Coronary artery (tissue), 2 donors: ENCODE data around the gene NSD1.

Source experiments
- DNase-seq: peaks from one replicate; pipeline ENCODE4 v3.0.0-alpha.2; 2017; ENCODE audit warnings: low spot score
- H3K27ac ChIP-seq, 2 donors: fragments of 200-600 bp; sonication (generic); one replicate each; pipeline ENCODE4 v1.5.1; 2016 to 2019
- H3K4me3 ChIP-seq: fragments of 200-600 bp; sonication (generic); 2 replicates; pipeline ENCODE4 v1.5.1; 2016; ENCODE audit warnings: mild to moderate bottlenecking, moderate library complexity
- CTCF ChIP-seq: fragments of 200-600 bp; sonication (generic); IDR thresholded peaks from one replicate; pipeline ENCODE4 v1.5.1; 2019; ENCODE audit warnings: antibody characterized with exemption

The NSD1 gene

GRCh38 chr5:177220576-177220975, 87.0 kb downstream of the NSD1 start:
- DNase-seq = no peak
- Histone ChIP-seq H3K27ac (no peak overlapping the region), H3K4me3 (no peak overlapping the region)
- no peak for TF ChIP-seq CTCF

GRCh38 chr5:177222269-177222668, 88.7 kb downstream of the NSD1 start:
- DNase-seq = no peak
- TF ChIP-seq CTCF = no peak
- H3K4me3 ChIP-seq = no peak overlapping the region
- H3K27ac ChIP-seq = no peak overlapping the region

DNA sequence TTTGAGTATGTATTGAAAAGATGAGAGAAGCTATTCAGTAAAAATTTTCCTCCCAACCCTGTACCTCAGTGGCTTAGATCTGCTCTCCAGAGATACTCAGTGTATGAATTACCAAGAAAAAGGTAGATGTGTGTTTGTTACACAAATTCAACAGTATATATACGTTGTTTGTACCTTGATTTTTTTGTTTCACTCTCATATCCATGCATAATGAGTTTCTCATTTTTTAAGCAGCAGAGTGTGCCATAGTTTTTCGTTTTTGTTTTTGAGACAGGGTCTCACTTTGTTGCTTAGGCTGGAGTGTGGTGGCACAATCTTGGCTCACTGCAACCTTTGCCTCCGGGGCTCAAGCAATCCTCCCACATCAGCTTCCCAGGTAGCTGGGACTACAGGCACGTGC, 92.2 kb downstream of the NSD1 start:
- Histone ChIP-seq H3K4me3 (no peak overlapping the region), H3K27ac (no peak overlapping the region)
- TF ChIP-seq CTCF = no peak
- DNase-seq = no peak

GRCh38 chr5:177226860-177227259, 93.3 kb downstream of the NSD1 start:
- DNase-seq = no peak
- no peak overlapping the region for H3K27ac ChIP-seq
- TF ChIP-seq CTCF = no peak
- no peak overlapping the region for H3K4me3 ChIP-seq

DNA sequence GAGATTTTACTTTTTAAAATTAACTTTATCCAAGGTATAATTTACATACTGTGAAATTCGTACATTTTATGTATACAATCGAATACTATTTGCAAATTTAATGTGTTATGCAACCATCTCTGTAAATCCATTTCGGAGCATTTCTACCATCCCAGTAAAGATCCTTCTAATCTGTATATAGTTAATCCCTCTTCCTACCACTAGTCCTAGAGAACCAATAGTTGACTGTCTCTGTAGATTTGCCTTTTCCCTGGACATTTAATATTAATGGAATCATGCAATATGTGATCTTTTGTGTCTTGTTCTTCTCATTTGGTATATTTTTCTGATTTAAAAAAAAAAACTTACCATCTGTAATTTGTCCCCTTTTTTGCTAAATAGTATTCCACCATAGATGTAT, 95.2 kb downstream of the NSD1 start:
- no peak overlapping the region for H3K4me3 ChIP-seq
- DNase-seq = no peak
- no peak for TF ChIP-seq CTCF
- H3K27ac ChIP-seq = no peak overlapping the region

DNA sequence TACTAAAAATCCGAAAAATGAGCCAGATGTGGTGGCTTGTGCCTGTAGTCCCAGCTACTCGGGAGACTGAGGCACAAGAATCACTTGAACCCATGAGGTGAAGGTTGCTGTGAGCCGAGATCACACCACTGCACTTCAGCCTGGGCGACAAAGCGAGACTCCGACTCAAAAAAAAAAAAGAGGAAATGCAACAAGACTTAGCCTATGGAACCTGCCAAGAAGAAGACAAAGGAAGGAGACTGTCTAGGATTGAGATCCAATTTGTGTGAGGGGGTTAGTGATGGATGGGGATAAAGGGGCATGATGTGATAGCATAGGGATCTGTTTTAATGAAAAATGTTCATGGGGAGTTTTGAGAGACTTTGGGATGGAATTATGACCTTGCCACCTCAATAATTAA, 97.1 kb downstream of the NSD1 start:
- no peak overlapping the region for H3K4me3 ChIP-seq
- no peak for TF ChIP-seq CTCF
- H3K27ac ChIP-seq = no peak overlapping the region
- DNase-seq = no peak

GRCh38 chr5:177231479-177232250, 98.1 kb downstream of the NSD1 start:
- TF ChIP-seq CTCF = no peak
- Histone ChIP-seq H3K27ac (no peak overlapping the region), H3K4me3 (no peak overlapping the region)

More at GRCh38 chr5:177231479-177232250, 98.1 kb downstream of the NSD1 start:
- DNase-seq = no peak
